GM20000 (cell line): ENCODE data around the gene POC1B.

Source experiments
- DNase-seq: peaks from one replicate; pipeline ENCODE4 v3.0.0; 2012; ENCODE audit warnings: low spot score
- CTCF ChIP-seq: IDR thresholded peaks from 2 replicates; pipeline ENCODE4 v1.5.1; 2012; ENCODE audit warnings: mild to moderate bottlenecking, control low read depth; ENCODE audit errors: extremely low read depth, missing control alignments

POC1B gene

GRCh38 chr12:89507015-89507824, 18.6 kb downstream of the POC1B start:
- no peak for DNase-seq
- TF ChIP-seq CTCF: no peak

GRCh38 chr12:89506050-89506449, 19.8 kb downstream of the POC1B start:
- TF ChIP-seq CTCF: no peak
- DNase-seq: no peak

DNA sequence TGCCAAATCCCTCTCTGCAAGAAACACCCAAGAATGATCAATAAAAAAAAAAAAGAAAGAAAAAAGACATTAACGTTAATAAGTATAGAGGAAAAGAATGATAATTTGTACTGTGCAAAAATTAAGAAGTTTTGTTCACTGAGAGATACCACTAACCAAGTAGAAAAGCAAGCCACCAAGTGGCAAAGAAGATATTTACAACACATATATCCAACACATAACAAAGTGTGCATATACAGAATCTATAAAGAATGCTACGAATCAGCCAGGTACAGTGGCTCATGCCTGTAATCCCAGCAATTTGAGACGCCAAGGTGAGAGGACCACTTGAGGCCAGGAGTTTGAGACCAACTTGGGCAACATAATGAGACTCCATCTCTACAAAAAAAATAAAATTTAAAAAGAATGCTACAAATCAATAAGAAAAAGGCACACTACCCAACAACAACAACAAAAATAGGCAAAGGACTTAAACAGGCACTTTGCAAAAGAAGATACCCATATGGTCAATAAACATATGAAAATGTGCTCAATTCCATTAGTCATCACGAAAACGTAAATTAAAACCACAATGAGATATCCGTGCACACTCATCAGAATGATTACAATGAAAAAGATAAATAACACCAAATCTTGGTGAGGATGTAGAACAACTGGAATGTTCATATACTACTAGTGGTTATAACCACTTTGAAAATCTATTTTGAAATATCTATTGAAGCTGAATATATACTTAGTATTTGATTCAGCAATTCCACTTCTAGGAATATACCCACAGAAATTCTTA, 21.1 kb downstream of the POC1B start:
- no peak for TF ChIP-seq CTCF
- DNase-seq: no peak

DNA sequence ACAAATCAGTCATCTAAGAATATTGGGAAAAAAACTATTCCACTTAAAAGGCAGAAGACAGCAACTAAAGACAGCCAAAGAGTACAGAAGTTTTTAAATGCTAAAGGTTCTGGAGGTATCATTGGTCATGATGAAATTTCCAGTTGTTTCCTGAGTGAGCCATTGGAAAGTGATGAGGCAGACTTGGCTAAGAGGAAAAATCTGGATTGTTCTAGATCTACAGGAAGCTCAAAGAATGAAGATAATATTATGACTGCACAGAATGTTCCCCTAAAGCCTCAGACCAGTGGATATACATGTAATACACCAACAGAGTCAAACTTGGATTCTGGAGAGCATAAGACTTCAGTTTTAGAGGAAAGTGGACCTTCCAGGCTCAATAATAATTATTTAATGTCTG, 24.1 kb downstream of the POC1B start:
- no peak for DNase-seq
- TF ChIP-seq CTCF: no peak

DNA sequence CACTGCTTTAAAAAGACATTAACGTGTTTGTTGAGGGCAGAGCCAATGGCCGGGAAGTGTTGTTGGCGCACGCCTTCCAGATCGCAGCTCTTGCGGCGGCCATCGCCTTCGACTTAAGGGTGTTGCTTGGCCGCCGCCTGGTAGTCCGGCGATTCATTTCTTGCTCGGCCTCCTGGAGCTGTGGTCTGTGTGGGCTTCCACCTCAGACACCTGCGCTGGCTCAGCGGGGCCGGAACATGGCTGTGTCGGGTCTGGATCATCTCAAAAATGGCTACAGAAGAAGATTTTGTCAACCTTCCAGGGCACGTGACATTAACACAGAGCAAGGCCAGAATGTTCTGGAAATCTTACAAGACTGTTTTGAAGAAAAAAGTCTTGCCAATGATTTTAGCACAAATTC, 26.0 kb downstream of the POC1B start:
- TF ChIP-seq CTCF: no peak

GRCh38 chr12:89497467-89497866, 28.4 kb downstream of the POC1B start:
- TF ChIP-seq CTCF: no peak
- DNase-seq: no peak

More for the DNA sequence above, 26.0 kb downstream of the POC1B start:
- DNase-seq: no peak

- no peak for TF ChIP-seq CTCF
- DNase-seq: no peak
These were observed 28.8 kb downstream of the POC1B start for GRCh38 chr12:89497005-89497404.
